ENCODE measurements around the gene PHACTR4. TPM values are rescaled to one million over a fixed set of nuclear protein-coding genes. Genes with fewer than 3 reads are reported as not detected.

Gene PHACTR4
- total RNA-seq, 2 experiments from 2014 or later: 29.4 to 30.8 TPM

DNA sequence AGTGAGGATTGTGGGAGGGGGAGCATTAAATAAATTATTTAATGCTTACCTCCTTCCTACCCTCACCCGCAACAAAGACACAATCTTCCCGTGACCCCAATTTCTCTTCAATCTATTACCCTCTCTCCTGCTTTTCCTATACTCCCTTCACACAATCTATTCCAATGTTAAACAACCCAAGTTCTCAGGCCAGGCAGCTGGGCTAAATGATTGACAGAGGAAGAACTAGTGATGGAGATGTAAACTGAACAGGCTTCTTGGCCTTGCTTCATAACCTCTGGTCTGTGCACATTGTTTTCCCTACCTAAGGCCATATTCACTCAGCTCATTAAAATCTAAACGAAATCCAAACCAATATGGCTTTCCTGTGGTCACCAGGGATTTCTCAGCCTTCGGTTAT lies 132.4 kb downstream of the PHACTR4 start:
- H3K27me3 Mint-ChIP-seq (ENCODE audit: low read depth): no peaks in the 10 kb centered on the region
- POLR2A ChIA-PET: no interaction called here
- no peak for DNase-seq

DNA sequence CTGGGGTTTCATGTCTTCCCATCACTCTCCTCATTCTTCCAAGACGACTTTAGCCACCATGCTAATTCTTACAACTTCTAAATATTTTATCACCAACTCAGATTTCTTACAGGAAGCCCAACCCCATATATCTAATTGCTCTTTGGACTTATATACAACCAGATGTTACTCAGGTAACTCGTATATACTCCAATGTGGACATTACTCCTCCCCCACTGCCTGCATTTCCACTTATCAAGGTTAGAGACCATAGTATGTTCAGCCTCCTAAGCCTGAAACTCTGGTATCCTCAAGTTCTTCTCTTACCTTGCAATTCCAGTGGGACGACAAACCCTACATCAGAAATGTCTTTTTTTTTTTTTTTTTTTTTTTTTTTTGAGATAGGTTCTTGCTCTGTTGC lies 133.6 kb downstream of the PHACTR4 start:
- Mint-ChIP-seq H3K4me3 (no peak overlapping the region), H3K27me3 (ENCODE audit: low read depth) (no peaks in the 10 kb centered on the region), H3K36me3 (ENCODE audit: low read depth) (peaks cover 28% of the 10 kb centered on the region), H3K4me1 (ENCODE audit: low read depth) (peaks cover 6% of the 10 kb centered on the region), H3K9me3 (ENCODE audit: insufficient read depth) (no peaks in the 10 kb centered on the region), H3K27ac (no peak overlapping the region)
- ChIA-PET CTCF (interaction anchor here (2.7 kb wide), 1 partner anchor 254 kb away, joined by 8 read pairs; no protein-coding TSS in a partner anchor), POLR2A (no interaction called here)
- no peak for DNase-seq
- no peak for ATAC-seq

More for the DNA sequence above, 132.4 kb downstream of the PHACTR4 start:
- peaks cover 16% of the 10 kb centered on the region for H3K36me3 Mint-ChIP-seq (ENCODE audit: low read depth)
- H3K27ac Mint-ChIP-seq: no peak overlapping the region
- H3K4me3 Mint-ChIP-seq: no peak overlapping the region
- CTCF ChIA-PET: no interaction called here
- H3K9me3 Mint-ChIP-seq (ENCODE audit: insufficient read depth): no peaks in the 10 kb centered on the region
- H3K4me1 Mint-ChIP-seq (ENCODE audit: low read depth): peaks cover 6% of the 10 kb centered on the region
- no peak for ATAC-seq

GRCh38 chr1:28505406-28506187 lies 136.1 kb downstream of the PHACTR4 start, which contains the start of gene RCC1:
RCC1 (plus strand) TSS chr1:28506043; CDS start chr1:28529867, 23,824 bp downstream.
- CTCF ChIA-PET: interaction anchor here (0.7 to 3.7 kb wide), 5 partner anchors 12 to 565 kb away, joined by 3 to 27 read pairs (median 3); no protein-coding TSS in a partner anchor
- ATAC-seq (peak; percentile 88), DNase-seq (peak; percentile 98)
- Mint-ChIP-seq H3K27me3 (ENCODE audit: low read depth) (no peaks in the 10 kb centered on the region), H3K36me3 (ENCODE audit: low read depth) (peaks cover 53% of the 10 kb centered on the region), H3K4me3 (peak within 1 kb of the TSS; percentile 97), H3K9me3 (ENCODE audit: insufficient read depth) (no peaks in the 10 kb centered on the region), H3K27ac (peak within 1 kb of the TSS; percentile 97), H3K4me1 (ENCODE audit: low read depth) (peaks cover 28% of the 10 kb centered on the region)
- POLR2A ChIA-PET: interaction anchor here (0.6 to 7.0 kb wide), 22 partner anchors 11 to 268 kb away, joined by 3 to 97 read pairs (median 4); partner anchors contain the start of genes GMEB1, RNU11, TAF12 and TRNAU1AP

DNA sequence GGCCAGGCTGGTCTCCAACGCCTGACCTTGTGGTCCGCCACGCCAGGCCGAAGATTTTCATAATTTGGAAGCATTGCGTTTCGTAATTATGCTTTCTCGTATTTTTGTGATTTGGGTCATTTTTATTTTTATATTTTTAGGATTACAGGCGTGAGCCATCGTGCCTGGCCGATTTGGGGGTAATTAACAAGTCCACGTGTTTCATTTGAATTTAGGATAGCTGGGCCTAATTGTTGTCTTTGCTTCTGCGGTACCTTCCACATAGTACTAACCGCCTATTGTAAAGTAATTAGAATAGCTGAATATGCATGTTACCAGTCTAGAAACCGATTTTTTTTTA lies 137.3 kb downstream of the PHACTR4 start:
- ATAC-seq: no peak
- POLR2A ChIA-PET: interaction anchor here (0.9 to 7.0 kb wide), 9 partner anchors 8 to 229 kb away, joined by 3 to 97 read pairs (median 6); partner anchors contain the start of genes RNU11, TAF12, TRNAU1AP and YTHDF2
- peak overlapping the region; percentile 97 for H3K4me3 Mint-ChIP-seq
- DNase-seq: no peak
- CTCF ChIA-PET: interaction anchor here (1.2 to 3.7 kb wide), 6 partner anchors 11 to 258 kb away, joined by 3 to 27 read pairs (median 4); no protein-coding TSS in a partner anchor
- no peaks in the 10 kb centered on the region for H3K27me3 Mint-ChIP-seq (ENCODE audit: low read depth)
- H3K4me1 Mint-ChIP-seq (ENCODE audit: low read depth): peaks cover 38% of the 10 kb centered on the region
- no peaks in the 10 kb centered on the region for H3K9me3 Mint-ChIP-seq (ENCODE audit: insufficient read depth)
- peak overlapping the region; percentile 97 for H3K27ac Mint-ChIP-seq
- H3K36me3 Mint-ChIP-seq (ENCODE audit: low read depth): peaks cover 59% of the 10 kb centered on the region

GRCh38 chr1:28507247-28507645 lies 137.7 kb downstream of the PHACTR4 start:
- H3K27ac Mint-ChIP-seq: peak overlapping the region; percentile 97
- no peaks in the 10 kb centered on the region for H3K9me3 Mint-ChIP-seq (ENCODE audit: insufficient read depth)
- H3K27me3 Mint-ChIP-seq (ENCODE audit: low read depth): no peaks in the 10 kb centered on the region
- POLR2A ChIA-PET: interaction anchor here (0.9 to 7.0 kb wide), 13 partner anchors 8 to 251 kb away, joined by 3 to 97 read pairs (median 5); partner anchors contain the start of genes RNU11, TAF12, TRNAU1AP and YTHDF2
- peaks cover 61% of the 10 kb centered on the region for H3K36me3 Mint-ChIP-seq (ENCODE audit: low read depth)
- CTCF ChIA-PET: interaction anchor here (1.0 to 3.7 kb wide), 7 partner anchors 10 to 258 kb away, joined by 3 to 27 read pairs (median 4); no protein-coding TSS in a partner anchor
- DNase-seq (no peak), ATAC-seq (no peak)
- peak overlapping the region; percentile 97 for H3K4me3 Mint-ChIP-seq
- peaks cover 41% of the 10 kb centered on the region for H3K4me1 Mint-ChIP-seq (ENCODE audit: low read depth)

DNA sequence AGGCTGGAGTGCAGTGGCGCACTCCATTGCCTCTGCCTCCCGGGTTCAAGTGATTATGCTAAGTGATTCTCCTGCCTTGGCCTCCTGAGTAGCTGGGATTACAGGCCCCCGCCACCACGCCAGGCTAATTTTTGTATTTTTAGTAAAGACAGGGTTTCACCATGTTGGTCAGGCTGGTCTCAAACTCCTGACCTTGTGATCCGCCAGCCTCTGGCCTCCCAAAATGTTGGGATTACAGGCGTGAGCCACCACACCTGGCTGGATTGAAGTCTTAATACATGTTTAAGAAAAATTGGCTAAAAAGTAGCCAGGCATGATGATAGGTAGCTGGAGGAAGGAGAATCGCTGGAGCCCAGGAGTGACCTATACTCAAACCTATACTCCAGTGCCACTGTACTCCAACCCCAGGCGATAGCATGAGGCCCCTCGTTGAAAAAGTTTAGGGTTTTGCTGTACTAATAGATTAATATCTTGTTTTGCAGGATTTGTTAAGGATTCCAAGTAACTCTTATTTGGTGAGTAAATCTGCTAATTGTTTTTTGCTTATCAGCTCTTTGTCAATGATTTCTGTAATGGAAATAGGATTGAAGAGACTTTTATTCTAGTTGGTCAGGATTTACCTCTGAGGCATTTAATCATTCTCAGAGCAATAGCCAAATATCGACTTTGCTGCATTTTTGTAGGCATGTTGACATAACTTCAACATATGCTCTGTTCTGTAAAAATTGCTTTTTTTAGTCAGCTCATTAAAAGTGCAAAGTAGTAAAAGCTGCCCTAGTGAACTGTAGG lies 138.3 kb downstream of the PHACTR4 start:
- no peak for DNase-seq
- Mint-ChIP-seq H3K4me3 (peak overlapping the region; percentile 97), H3K36me3 (ENCODE audit: low read depth) (peaks cover 67% of the 10 kb centered on the region), H3K27ac (peak overlapping the region; percentile 97), H3K4me1 (ENCODE audit: low read depth) (peaks cover 47% of the 10 kb centered on the region), H3K27me3 (ENCODE audit: low read depth) (no peaks in the 10 kb centered on the region), H3K9me3 (ENCODE audit: insufficient read depth) (no peaks in the 10 kb centered on the region)
- CTCF ChIA-PET: interaction anchor here (0.8 to 3.7 kb wide), 11 partner anchors 10 to 262 kb away, joined by 3 to 27 read pairs (median 4); no protein-coding TSS in a partner anchor
- POLR2A ChIA-PET: interaction anchor here (0.9 to 7.0 kb wide), 11 partner anchors 7 to 252 kb away, joined by 3 to 97 read pairs (median 4); partner anchors contain the start of genes MED18, RNU11, TAF12 and TRNAU1AP
- no peak for ATAC-seq

DNA sequence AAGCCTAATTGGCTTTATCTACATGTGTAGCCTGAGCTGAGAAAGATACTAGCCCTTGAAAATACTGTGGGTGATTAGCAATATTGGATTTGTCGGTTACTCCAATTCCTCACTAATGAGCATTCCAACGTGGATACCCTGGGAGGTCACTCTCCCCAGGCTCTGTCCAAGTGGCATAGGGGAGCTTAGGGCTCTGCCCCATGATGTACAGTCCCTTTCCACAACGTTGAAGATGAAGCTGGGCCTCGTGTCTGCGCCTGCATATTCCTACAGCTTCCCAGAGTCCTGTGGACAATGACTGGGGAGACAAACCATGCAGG lies 138.9 kb downstream of the PHACTR4 start:
- no peak for ATAC-seq
- H3K4me1 Mint-ChIP-seq (ENCODE audit: low read depth): peaks cover 48% of the 10 kb centered on the region
- peak overlapping the region; percentile 97 for H3K4me3 Mint-ChIP-seq
- H3K36me3 Mint-ChIP-seq (ENCODE audit: low read depth): peaks cover 69% of the 10 kb centered on the region
- no peak for DNase-seq
- H3K9me3 Mint-ChIP-seq (ENCODE audit: insufficient read depth): no peaks in the 10 kb centered on the region
- CTCF ChIA-PET: interaction anchor here (0.8 to 3.7 kb wide), 13 partner anchors 9 to 369 kb away, joined by 3 to 27 read pairs (median 4); partner anchors contain the start of gene TAF12
- H3K27ac Mint-ChIP-seq: peak overlapping the region; percentile 97
- no peaks in the 10 kb centered on the region for H3K27me3 Mint-ChIP-seq (ENCODE audit: low read depth)
- POLR2A ChIA-PET: interaction anchor here (0.9 to 7.0 kb wide), 11 partner anchors 10 to 262 kb away, joined by 3 to 97 read pairs (median 5); partner anchors contain the start of genes MED18, RNU11, TAF12 and TRNAU1AP

DNA sequence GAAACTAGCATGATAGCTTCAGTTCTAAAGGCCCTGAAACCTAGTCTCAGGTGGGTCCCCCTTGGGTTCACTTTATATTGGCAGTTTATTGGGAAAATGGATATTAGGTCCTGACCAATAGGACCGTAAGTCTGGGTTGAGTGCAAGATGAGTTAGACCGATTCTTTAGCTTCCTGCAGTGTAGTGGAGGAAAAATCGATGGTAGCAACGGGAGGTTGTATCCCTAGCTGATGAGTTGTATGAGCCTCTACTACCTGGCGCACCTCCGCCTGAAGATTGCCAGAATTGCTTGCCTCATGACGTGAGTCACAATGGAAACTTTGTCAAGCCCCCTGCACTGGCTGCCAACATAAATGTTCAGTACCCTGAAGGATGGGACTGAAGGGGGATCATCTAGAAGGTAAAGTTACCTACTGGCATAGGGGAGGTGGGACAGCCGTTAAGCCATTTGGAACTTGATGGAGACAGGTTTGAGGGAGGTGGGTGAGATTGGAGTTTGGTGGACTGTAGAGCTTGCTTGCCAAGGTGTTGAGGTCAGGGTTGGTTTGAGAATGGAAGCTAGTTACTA lies 140.2 kb downstream of the PHACTR4 start:
- no peak for DNase-seq
- H3K4me1 Mint-ChIP-seq (ENCODE audit: low read depth): peaks cover 46% of the 10 kb centered on the region
- peak overlapping the region; percentile 97 for H3K4me3 Mint-ChIP-seq

DNA sequence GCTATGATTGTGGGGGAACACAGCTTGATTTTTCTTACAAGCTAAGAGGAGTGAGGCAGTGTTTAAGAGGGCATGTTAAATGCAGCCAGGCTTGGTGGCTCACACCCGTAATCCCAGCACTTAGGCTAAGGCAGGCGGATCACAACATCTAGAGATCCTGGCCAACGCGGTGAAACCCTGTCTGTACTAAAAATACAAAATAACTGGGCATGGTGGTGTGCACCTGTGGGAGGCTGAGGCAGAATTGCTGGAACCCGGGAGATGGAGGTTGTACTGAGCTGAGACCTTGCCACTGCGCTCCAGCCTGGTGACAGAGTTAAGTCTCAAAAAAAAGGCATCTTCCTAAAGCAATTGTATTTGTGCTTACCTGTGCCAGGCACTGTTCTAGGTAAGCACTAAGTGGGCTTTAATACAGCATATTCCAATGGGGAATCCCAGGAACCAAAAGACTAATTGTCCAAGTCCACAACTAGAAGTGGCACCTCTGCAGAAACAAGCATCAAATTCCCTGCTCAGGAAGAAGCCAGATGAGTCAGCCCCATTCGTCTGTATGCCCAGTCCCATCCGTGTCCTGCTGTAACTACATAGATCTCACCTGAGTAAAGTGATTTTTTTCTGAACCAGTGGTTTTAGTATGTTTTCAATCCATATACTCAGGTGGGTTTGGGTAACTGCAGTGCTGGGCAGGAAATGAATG lies 140.9 kb downstream of the PHACTR4 start:
- CTCF ChIA-PET: interaction anchor here (0.7 to 3.6 kb wide), 8 partner anchors 43 to 261 kb away, joined by 3 to 19 read pairs (median 4); partner anchors contain the start of genes MED18, SESN2 and TRNAU1AP
- DNase-seq (no peak), ATAC-seq (no peak)
- Mint-ChIP-seq H3K9me3 (ENCODE audit: insufficient read depth) (no peaks in the 10 kb centered on the region), H3K36me3 (ENCODE audit: low read depth) (peaks cover 80% of the 10 kb centered on the region), H3K4me3 (peak overlapping the region; percentile 97), H3K4me1 (ENCODE audit: low read depth) (peaks cover 44% of the 10 kb centered on the region), H3K27ac (peak overlapping the region; percentile 97), H3K27me3 (ENCODE audit: low read depth) (no peaks in the 10 kb centered on the region)
- POLR2A ChIA-PET: interaction anchor here (1.0 to 7.0 kb wide), 8 partner anchors 8 to 670 kb away, joined by 3 to 97 read pairs (median 5); partner anchors contain the start of gene TAF12

More for the DNA sequence above, 140.2 kb downstream of the PHACTR4 start:
- no peak for ATAC-seq
- ChIA-PET CTCF (interaction anchor here (0.7 to 3.7 kb wide), 9 partner anchors 8 to 261 kb away, joined by 3 to 27 read pairs (median 5); partner anchors contain the start of genes MED18, SESN2, TAF12 and TRNAU1AP), POLR2A (interaction anchor here (0.7 to 7.0 kb wide), 11 partner anchors 8 to 671 kb away, joined by 3 to 97 read pairs (median 4); partner anchors contain the start of gene TAF12)
- H3K36me3 Mint-ChIP-seq (ENCODE audit: low read depth): peaks cover 79% of the 10 kb centered on the region
- H3K27ac Mint-ChIP-seq: peak overlapping the region; percentile 97
- H3K9me3 Mint-ChIP-seq (ENCODE audit: insufficient read depth): no peaks in the 10 kb centered on the region
- no peaks in the 10 kb centered on the region for H3K27me3 Mint-ChIP-seq (ENCODE audit: low read depth)

- H3K4me3 Mint-ChIP-seq: peak overlapping the region; percentile 97
- H3K9me3 Mint-ChIP-seq (ENCODE audit: insufficient read depth): no peaks in the 10 kb centered on the region
Measured at GRCh38 chr1:28510970-28511440, 141.5 kb downstream of the PHACTR4 start.

More at GRCh38 chr1:28510970-28511440, 141.5 kb downstream of the PHACTR4 start:
- ATAC-seq (peak; percentile 5), DNase-seq (no peak)
- peaks cover 74% of the 10 kb centered on the region for H3K36me3 Mint-ChIP-seq (ENCODE audit: low read depth)
- peak overlapping the region; percentile 97 for H3K27ac Mint-ChIP-seq
- no peaks in the 10 kb centered on the region for H3K27me3 Mint-ChIP-seq (ENCODE audit: low read depth)
- peaks cover 42% of the 10 kb centered on the region for H3K4me1 Mint-ChIP-seq (ENCODE audit: low read depth)
- CTCF ChIA-PET: interaction anchor here (0.6 to 1.1 kb wide), 3 partner anchors 70 to 131 kb away, joined by 3 to 4 read pairs (median 4); no protein-coding TSS in a partner anchor
- POLR2A ChIA-PET: interaction anchor here (1.7 to 7.0 kb wide), 2 partner anchors 9 to 69 kb away, joined by 7 to 97 read pairs; no protein-coding TSS in a partner anchor
